HCEC 1CT (cell line): ENCODE results near the gene MBLAC2.

ENCODE experiments used
- DNase-seq: peaks from one replicate; pipeline ENCODE4 v3.0.0-alpha.2; 2017

The MBLAC2 gene

GRCh38 chr5:90446961-90447360 lies 27.6 kb downstream of the MBLAC2 start:
- peak; percentile 27 for DNase-seq

GRCh38 chr5:90440644-90441043 lies 33.9 kb downstream of the MBLAC2 start:
- no peak for DNase-seq

GRCh38 chr5:90438100-90438499 lies 36.5 kb downstream of the MBLAC2 start:
- no peak for DNase-seq

- no peak for DNase-seq
These were observed 36.9 kb downstream of the MBLAC2 start for GRCh38 chr5:90437663-90438062.

- peak; percentile 31 for DNase-seq
These were observed 40.4 kb downstream of the MBLAC2 start for GRCh38 chr5:90434116-90434714.

- no peak for DNase-seq
These were observed 50.3 kb downstream of the MBLAC2 start for GRCh38 chr5:90424245-90424644.

- DNase-seq: peak; percentile 35
These were observed 53.4 kb downstream of the MBLAC2 start for GRCh38 chr5:90421136-90421535.

- DNase-seq: no peak
These were observed 56.4 kb downstream of the MBLAC2 start for GRCh38 chr5:90418214-90418613.

GRCh38 chr5:90410178-90410762 lies 64.3 kb downstream of the MBLAC2 start:
- DNase-seq: no peak

GRCh38 chr5:90409318-90410177 lies 65.0 kb downstream of the MBLAC2 start, which contains the start of gene CETN3:
Gene CETN3, minus strand, starts transcription at chr5:90409756. Its CDS starts 95 bp downstream, at chr5:90409661.
- DNase-seq: peak; percentile 96

- no peak for DNase-seq
These were observed 65.8 kb downstream of the MBLAC2 start for GRCh38 chr5:90408571-90409317.
